HEK293 (cell line): Measurements from ENCODE around the gene THRAP3.
A peak's percentile ranks its signal among the peaks of the same experiment; 100 is the strongest.

Experiments used
- CTCF ChIA-PET: fragments of 350-600 bp; formaldehyde crosslinking; extraction: SDS; loops from one replicate; lab custom pipeline; 2021; ENCODE audit warnings: antibody characterized with exemption; lab: Yijun Ruan, JAX
- POLR2A ChIA-PET: fragments of 300-600 bp; formaldehyde crosslinking; extraction: SDS; loops from one replicate; lab custom pipeline; 2020; ENCODE audit warnings: antibody characterized with exemption, inconsistent platforms; lab: Yijun Ruan, JAX
- H3K27ac ChIP-seq: fragments of 200-500 bp; sonication (Bioruptor generic); 2 replicates; pipeline ENCODE4 v1.5.1; 2014; ENCODE audit warnings: low read depth, low read length, control low read depth, inconsistent platforms; ENCODE audit errors: extremely low read depth
- H3K36me3 ChIP-seq, 2 experiments: fragments of 200-500 bp in 1 of 2; sonication (Bioruptor generic) in 1 of 2; 1 replicate in 1 of 2; 2 replicates in 1 of 2; pipeline ENCODE4 v1.5.1; 2014 to 2017; ENCODE audit warnings: inconsistent platforms in 2 of 2, low read length in 2 of 2; ENCODE audit not compliant: control insufficient read depth in 2 of 2, insufficient read depth in 1 of 2
- H3K4me1 ChIP-seq: fragments of 200-500 bp; sonication (Bioruptor generic); 2 replicates; pipeline ENCODE4 v1.5.1; 2014; ENCODE audit warnings: mild to moderate bottlenecking, low read length, inconsistent platforms; ENCODE audit not compliant: control insufficient read depth, insufficient read depth
- H3K4me3 ChIP-seq: 2 replicates; pipeline ENCODE4 v1.5.1; 2011; ENCODE audit warnings: low read depth, mild to moderate bottlenecking, control low read depth, low read length, moderate library complexity
- H3K9me3 ChIP-seq: fragments of 200-500 bp; sonication (Bioruptor generic); 2 replicates; pipeline ENCODE4 v1.5.1; 2014; ENCODE audit warnings: low read depth, low read length, inconsistent platforms; ENCODE audit not compliant: control insufficient read depth, insufficient read depth
- HOXC10 ChIP-seq: sonication (generic); formaldehyde crosslinking; IDR thresholded peaks from 2 replicates; pipeline ENCODE4 v1.8.1; 2023; ENCODE audit warnings: mild to moderate bottlenecking, missing genetic modification reagents
- SCRT2 ChIP-seq: fragments of 450-650 bp; formaldehyde crosslinking; IDR thresholded peaks from 2 replicates; pipeline ENCODE4 v1.5.1; 2016; ENCODE audit warnings: missing biosample characterization, missing genetic modification characterization
- TRIM28 ChIP-seq: IDR thresholded peaks from 2 replicates; pipeline ENCODE4 v1.6.1; 2011; ENCODE audit warnings: low read length, control low read depth, borderline replicate concordance
- ZBTB20 ChIP-seq: fragments of 450-650 bp; formaldehyde crosslinking; IDR thresholded peaks from 2 replicates; pipeline ENCODE4 v1.5.1; 2016; ENCODE audit warnings: missing biosample characterization, missing genetic modification characterization
- ZBTB48 ChIP-seq: fragments of 450-650 bp; formaldehyde crosslinking; IDR thresholded peaks from 2 replicates; pipeline ENCODE4 v1.5.1; 2016; ENCODE audit warnings: missing biosample characterization, missing genetic modification characterization
- ZNF121 ChIP-seq: fragments of 450-650 bp; formaldehyde crosslinking; IDR thresholded peaks from 2 replicates; pipeline ENCODE4 v1.5.1; 2016; ENCODE audit warnings: missing biosample characterization, missing genetic modification characterization
- ZNF133 ChIP-seq: fragments of 450-650 bp; formaldehyde crosslinking; IDR thresholded peaks from 2 replicates; pipeline ENCODE4 v1.5.1; 2016; ENCODE audit warnings: missing biosample characterization, missing genetic modification characterization
- ZNF140 ChIP-seq: fragments of 450-650 bp; formaldehyde crosslinking; IDR thresholded peaks from 2 replicates; pipeline ENCODE4 v1.5.1; 2016; ENCODE audit warnings: missing biosample characterization, missing genetic modification characterization
- ZNF146 ChIP-seq: fragments of 450-650 bp; formaldehyde crosslinking; IDR thresholded peaks from 2 replicates; pipeline ENCODE4 v1.5.1; 2016; ENCODE audit warnings: missing biosample characterization, missing genetic modification characterization
- ZNF394 ChIP-seq: fragments of 450-650 bp; formaldehyde crosslinking; IDR thresholded peaks from 2 replicates; pipeline ENCODE4 v1.5.1; 2016; ENCODE audit warnings: missing biosample characterization, missing genetic modification characterization, mild to moderate bottlenecking, moderate library complexity, borderline replicate concordance
- ZNF433 ChIP-seq: fragments of 450-650 bp; formaldehyde crosslinking; IDR thresholded peaks from 2 replicates; pipeline ENCODE4 v1.5.1; 2016; ENCODE audit warnings: missing biosample characterization, missing genetic modification characterization, low read depth
- ZNF623 ChIP-seq: fragments of 450-650 bp; formaldehyde crosslinking; IDR thresholded peaks from 2 replicates; pipeline ENCODE4 v1.5.1; 2016; ENCODE audit warnings: missing biosample characterization, missing genetic modification characterization
- TF ChIP-seq, protein P1 (sequence below): fragments of 450-650 bp; formaldehyde crosslinking; IDR thresholded peaks from 2 replicates; pipeline ENCODE4 v1.5.1; 2017; ENCODE audit warnings: missing biosample characterization, missing genetic modification characterization
- TF ChIP-seq, protein P2 (sequence below): fragments of 450-650 bp; formaldehyde crosslinking; conservative IDR thresholded peaks from 2 replicates; pipeline ENCODE4 v1.5.1; 2016; ENCODE audit warnings: low read depth, missing biosample characterization, missing genetic modification characterization
- TF ChIP-seq, protein P3 (sequence below): fragments of 450-650 bp; formaldehyde crosslinking; IDR thresholded peaks from 2 replicates; pipeline ENCODE4 v1.5.1; 2016; ENCODE audit warnings: missing biosample characterization, missing genetic modification characterization
- TF ChIP-seq, protein P4 (sequence below): fragments of 450-650 bp; formaldehyde crosslinking; IDR thresholded peaks from 2 replicates; pipeline ENCODE4 v1.5.1; 2016; ENCODE audit warnings: missing biosample characterization, missing genetic modification characterization
- TF ChIP-seq, protein P5 (sequence below): fragments of 450-650 bp; formaldehyde crosslinking; IDR thresholded peaks from 2 replicates; pipeline ENCODE4 v1.5.1; 2016; ENCODE audit warnings: missing biosample characterization, missing genetic modification characterization

The THRAP3 gene

DNA sequence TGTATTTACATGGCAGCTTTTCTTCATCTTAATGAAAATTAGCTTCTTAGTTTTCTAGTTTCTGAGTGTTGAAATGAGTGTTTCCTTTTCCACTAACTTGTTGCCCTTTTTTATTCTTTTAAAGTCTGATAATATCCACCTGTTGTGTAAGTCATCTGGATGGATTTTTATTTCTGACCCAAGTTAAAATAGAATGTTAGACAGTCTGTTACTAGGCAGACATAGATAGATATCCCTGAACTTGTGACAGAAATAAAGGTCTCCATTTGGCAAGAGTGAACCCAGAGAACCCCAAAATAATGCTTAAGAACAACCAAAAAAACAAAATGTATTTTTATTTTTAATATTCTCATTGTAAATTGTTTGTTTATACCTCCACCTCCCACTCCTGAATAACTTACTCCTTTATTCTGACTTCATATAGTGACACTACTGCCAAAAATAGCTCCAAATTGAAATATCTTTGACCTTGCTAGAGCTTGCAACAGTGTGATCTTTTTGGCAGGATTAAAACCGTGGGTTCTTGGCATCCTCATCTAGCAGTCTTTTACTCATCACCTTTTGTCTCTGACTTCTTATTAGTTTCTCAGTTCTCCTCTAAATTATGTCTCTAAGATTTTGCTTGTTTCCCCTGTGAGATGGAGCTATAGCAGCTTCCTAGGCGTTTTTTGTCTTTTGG is 55.0 kb downstream of the THRAP3 start:
- TF ChIP-seq, protein P1, sequence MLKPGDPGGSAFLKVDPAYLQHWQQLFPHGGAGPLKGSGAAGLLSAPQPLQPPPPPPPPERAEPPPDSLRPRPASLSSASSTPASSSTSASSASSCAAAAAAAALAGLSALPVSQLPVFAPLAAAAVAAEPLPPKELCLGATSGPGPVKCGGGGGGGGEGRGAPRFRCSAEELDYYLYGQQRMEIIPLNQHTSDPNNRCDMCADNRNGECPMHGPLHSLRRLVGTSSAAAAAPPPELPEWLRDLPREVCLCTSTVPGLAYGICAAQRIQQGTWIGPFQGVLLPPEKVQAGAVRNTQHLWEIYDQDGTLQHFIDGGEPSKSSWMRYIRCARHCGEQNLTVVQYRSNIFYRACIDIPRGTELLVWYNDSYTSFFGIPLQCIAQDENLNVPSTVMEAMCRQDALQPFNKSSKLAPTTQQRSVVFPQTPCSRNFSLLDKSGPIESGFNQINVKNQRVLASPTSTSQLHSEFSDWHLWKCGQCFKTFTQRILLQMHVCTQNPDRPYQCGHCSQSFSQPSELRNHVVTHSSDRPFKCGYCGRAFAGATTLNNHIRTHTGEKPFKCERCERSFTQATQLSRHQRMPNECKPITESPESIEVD (tag by site-specific recombination) = peak; percentile 33; the same call in 1 of the 2 replicates
- TF ChIP-seq ZNF433 (tag by site-specific recombination) (no peak), SCRT2 (tag by site-specific recombination) (peak; percentile 87)
- peaks cover 0 to 28% of the 10 kb centered on the region in 2 experiments; a peak in 2 of 3 replicates for H3K36me3 ChIP-seq
- H3K27ac ChIP-seq = no peak overlapping the region
- no peaks in the 10 kb centered on the region for H3K9me3 ChIP-seq
- ChIA-PET POLR2A (interaction anchor here (0.7 kb wide), 1 partner anchor 89 kb away, joined by 3 read pairs; no protein-coding TSS in a partner anchor), CTCF (interaction anchor here (0.6 to 1.5 kb wide), 4 partner anchors 9 to 184 kb away, joined by 3 to 8 read pairs (median 5); partner anchors contain the start of gene TRAPPC3)
- H3K4me3 ChIP-seq = no peak overlapping the region
- H3K4me1 ChIP-seq = peaks cover 3% of the 10 kb centered on the region; the same call in 1 of the 2 replicates

DNA sequence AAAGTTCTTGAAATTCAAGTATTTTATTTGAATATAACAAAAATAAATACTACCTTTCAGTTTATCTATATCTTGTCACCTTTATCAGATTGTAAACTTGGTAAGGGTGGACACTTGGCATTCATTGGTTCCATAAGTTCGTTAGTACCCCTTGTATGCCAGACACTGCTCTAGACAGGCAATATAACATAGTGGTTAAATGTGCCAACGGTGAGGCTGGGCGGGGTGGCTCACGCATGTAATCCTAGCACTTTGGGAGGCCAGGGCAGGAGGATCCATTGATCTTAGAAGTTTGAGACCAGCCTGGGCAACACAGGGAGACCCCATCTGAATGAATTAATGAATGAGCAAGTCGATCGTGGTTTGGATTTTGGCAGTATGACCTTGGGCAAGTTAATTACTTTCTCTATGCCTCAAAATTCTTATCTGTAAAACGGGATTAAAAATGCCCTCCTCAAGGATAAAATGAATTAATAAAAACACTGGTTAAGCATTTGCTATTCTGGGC is 55.6 kb downstream of the THRAP3 start:
- peaks cover 0 to 29% of the 10 kb centered on the region in 2 experiments; a peak in 2 of 3 replicates for H3K36me3 ChIP-seq
- POLR2A ChIA-PET = interaction anchor here (0.7 kb wide), 1 partner anchor 90 kb away, joined by 3 read pairs; no protein-coding TSS in a partner anchor
- H3K4me3 ChIP-seq = no peak overlapping the region
- H3K4me1 ChIP-seq = peaks cover 3% of the 10 kb centered on the region; the same call in 1 of the 2 replicates
- H3K27ac ChIP-seq = no peak overlapping the region
- H3K9me3 ChIP-seq = no peaks in the 10 kb centered on the region
- TF ChIP-seq ZNF140 (tag by site-specific recombination) (no peak), ZNF121 (peak; percentile 55; the same call in 1 of the 2 replicates)
- CTCF ChIA-PET = interaction anchor here (0.7 to 1.5 kb wide), 5 partner anchors 9 to 130 kb away, joined by 3 to 8 read pairs (median 4); partner anchors contain the start of gene TRAPPC3

DNA sequence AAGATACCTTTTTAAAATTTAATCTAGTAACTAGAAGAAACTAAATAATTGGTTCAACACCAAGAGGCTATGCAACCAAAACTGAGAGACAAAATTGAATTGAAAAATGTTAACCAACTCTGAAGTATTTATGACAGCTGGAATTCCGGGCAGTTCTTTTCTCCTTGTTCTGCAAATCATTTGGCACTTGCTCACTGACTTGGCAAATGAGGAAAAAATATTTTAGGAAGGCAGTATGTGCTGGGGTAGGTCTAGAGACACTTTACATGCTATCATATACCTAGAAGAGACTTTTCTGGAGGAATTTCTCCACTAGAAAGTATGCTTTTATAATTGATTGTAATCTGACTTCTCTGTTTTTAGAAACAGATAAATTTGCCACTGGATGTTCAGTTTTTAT is 59.8 kb downstream of the THRAP3 start:
- no peak overlapping the region for H3K4me3 ChIP-seq
- ChIA-PET POLR2A (no interaction called here), CTCF (interaction anchor here (0.6 to 3.0 kb wide), 4 partner anchors 9 to 134 kb away, joined by 3 to 21 read pairs (median 11); partner anchors contain the start of gene TRAPPC3)
- peaks cover 3% of the 10 kb centered on the region; the same call in 1 of the 2 replicates for H3K4me1 ChIP-seq
- peak overlapping the region; percentile 6; the same call in 1 of the 2 replicates for H3K27ac ChIP-seq
- peaks cover 14 to 65% of the 10 kb centered on the region in 2 experiments for H3K36me3 ChIP-seq
- no peaks in the 10 kb centered on the region for H3K9me3 ChIP-seq
- TF ChIP-seq, protein P2, sequence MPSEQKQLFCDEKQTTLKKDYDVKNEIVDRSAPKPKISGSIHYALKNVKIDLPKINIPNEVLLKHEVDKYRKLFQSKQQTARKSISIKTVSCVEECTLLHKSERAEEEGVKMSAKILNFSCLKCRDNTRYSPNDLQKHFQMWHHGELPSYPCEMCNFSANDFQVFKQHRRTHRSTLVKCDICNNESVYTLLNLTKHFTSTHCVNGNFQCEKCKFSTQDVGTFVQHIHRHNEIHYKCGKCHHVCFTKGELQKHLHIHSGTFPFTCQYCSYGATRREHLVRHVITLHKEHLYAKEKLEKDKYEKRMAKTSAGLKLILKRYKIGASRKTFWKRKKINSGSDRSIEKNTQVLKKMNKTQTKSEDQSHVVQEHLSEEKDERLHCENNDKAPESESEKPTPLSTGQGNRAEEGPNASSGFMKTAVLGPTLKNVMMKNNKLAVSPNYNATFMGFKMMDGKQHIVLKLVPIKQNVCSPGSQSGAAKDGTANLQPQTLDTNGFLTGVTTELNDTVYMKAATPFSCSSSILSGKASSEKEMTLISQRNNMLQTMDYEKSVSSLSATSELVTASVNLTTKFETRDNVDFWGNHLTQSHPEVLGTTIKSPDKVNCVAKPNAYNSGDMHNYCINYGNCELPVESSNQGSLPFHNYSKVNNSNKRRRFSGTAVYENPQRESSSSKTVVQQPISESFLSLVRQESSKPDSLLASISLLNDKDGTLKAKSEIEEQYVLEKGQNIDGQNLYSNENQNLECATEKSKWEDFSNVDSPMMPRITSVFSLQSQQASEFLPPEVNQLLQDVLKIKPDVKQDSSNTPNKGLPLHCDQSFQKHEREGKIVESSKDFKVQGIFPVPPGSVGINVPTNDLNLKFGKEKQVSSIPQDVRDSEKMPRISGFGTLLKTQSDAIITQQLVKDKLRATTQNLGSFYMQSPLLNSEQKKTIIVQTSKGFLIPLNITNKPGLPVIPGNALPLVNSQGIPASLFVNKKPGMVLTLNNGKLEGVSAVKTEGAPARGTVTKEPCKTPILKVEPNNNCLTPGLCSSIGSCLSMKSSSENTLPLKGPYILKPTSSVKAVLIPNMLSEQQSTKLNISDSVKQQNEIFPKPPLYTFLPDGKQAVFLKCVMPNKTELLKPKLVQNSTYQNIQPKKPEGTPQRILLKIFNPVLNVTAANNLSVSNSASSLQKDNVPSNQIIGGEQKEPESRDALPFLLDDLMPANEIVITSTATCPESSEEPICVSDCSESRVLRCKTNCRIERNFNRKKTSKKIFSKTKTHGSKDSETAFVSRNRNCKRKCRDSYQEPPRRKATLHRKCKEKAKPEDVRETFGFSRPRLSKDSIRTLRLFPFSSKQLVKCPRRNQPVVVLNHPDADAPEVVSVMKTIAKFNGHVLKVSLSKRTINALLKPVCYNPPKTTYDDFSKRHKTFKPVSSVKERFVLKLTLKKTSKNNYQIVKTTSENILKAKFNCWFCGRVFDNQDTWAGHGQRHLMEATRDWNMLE = no peak
- no peak for TF ChIP-seq ZNF133 (tag by site-specific recombination)
- TF ChIP-seq ZNF623 (tag by site-specific recombination) = no peak
- TF ChIP-seq, protein P3, sequence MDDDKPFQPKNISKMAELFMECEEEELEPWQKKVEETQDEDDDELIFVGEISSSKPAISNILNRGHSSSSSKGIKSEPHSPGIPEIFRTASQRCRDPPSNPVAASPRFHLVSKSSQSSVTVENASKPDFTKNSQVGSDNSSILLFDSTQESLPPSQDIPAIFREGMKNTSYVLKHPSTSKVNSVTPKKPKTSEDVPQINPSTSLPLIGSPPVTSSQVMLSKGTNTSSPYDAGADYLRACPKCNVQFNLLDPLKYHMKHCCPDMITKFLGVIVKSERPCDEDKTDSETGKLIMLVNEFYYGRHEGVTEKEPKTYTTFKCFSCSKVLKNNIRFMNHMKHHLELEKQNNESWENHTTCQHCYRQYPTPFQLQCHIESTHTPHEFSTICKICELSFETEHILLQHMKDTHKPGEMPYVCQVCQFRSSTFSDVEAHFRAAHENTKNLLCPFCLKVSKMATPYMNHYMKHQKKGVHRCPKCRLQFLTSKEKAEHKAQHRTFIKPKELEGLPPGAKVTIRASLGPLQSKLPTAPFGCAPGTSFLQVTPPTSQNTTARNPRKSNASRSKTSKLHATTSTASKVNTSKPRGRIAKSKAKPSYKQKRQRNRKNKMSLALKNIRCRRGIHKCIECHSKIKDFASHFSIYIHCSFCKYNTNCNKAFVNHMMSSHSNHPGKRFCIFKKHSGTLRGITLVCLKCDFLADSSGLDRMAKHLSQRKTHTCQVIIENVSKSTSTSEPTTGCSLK = no peak
- TF ChIP-seq ZBTB48 (tag by site-specific recombination) = no peak
- TF ChIP-seq, protein P4, sequence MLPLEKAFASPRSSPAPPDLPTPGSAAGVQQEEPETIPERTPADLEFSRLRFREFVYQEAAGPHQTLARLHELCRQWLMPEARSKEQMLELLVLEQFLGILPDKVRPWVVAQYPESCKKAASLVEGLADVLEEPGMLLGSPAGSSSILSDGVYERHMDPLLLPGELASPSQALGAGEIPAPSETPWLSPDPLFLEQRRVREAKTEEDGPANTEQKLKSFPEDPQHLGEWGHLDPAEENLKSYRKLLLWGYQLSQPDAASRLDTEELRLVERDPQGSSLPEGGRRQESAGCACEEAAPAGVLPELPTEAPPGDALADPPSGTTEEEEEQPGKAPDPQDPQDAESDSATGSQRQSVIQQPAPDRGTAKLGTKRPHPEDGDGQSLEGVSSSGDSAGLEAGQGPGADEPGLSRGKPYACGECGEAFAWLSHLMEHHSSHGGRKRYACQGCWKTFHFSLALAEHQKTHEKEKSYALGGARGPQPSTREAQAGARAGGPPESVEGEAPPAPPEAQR (tag by site-specific recombination) = no peak
- TF ChIP-seq TRIM28 = no peak
- TF ChIP-seq, protein P5, sequence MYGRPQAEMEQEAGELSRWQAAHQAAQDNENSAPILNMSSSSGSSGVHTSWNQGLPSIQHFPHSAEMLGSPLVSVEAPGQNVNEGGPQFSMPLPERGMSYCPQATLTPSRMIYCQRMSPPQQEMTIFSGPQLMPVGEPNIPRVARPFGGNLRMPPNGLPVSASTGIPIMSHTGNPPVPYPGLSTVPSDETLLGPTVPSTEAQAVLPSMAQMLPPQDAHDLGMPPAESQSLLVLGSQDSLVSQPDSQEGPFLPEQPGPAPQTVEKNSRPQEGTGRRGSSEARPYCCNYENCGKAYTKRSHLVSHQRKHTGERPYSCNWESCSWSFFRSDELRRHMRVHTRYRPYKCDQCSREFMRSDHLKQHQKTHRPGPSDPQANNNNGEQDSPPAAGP (tag by site-specific recombination) = no peak
- no peak for TF ChIP-seq ZNF394 (tag by site-specific recombination)
- no peak for TF ChIP-seq ZBTB20 (tag by site-specific recombination)
- TF ChIP-seq ZNF146 (tag by site-specific recombination) = no peak
- no peak for TF ChIP-seq HOXC10 (CRISPR knock-in tag)
